Omental fat pad (tissue), 4 donors: Measurements from ENCODE around the gene CD3G. TPM values are rescaled to one million over a fixed set of nuclear protein-coding genes. Genes with fewer than 3 reads are reported as not detected.

Experiments used
- ATAC-seq: fragments of 150-250 bp; one replicate; pipeline ENCODE4 v1.9.1; 2016; ENCODE audit warnings: mild to moderate bottlenecking, moderate library complexity; ENCODE audit not compliant: low FRiP score
- DNase-seq: peaks from one replicate; pipeline ENCODE4 v3.0.0-alpha.2; 2019; ENCODE audit warnings: low spot score
- total RNA-seq, 4 donors: library from RNA; depleted of rRNA; stranded (reverse); fragments of >200 nt; gene quantifications; one replicate each; pipeline ENCODE4 v1.1.0, GENCODE V29; 2016
- TF ChIP-seq, protein P1 (sequence below), 3 donors: fragments of 450-650 bp; IDR thresholded peaks; one replicate each; pipeline ENCODE4 v1.5.1; 2016 to 2017; ENCODE audit warnings: antibody characterized with exemption in 3 of 3, mild to moderate bottlenecking in 3 of 3, moderate library complexity in 2 of 3

The CD3G gene
- total RNA-seq, 4 donors from 2014 or later: 1.0 to 2.1 (median 1.6) TPM

DNA sequence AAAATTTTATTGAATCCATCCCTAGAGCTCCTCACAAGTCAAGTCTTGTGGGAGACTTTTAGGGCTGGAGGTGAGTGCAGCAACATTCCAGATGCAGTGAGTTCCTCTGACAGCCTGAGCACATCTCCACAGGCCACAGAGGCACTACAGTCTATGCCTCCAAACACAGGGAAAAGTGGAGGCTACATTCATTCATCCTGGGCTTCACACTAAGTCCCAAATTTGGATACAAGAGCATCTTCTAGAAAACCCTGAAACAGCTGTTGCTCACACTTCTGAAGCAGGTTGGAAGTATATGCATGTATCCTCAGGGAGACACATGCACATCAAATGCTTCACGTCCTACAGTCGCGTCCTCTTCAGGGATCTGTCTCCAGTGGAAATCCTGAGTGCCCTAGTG, 2.9 kb upstream of the CD3G start:
- TF ChIP-seq, protein P1, sequence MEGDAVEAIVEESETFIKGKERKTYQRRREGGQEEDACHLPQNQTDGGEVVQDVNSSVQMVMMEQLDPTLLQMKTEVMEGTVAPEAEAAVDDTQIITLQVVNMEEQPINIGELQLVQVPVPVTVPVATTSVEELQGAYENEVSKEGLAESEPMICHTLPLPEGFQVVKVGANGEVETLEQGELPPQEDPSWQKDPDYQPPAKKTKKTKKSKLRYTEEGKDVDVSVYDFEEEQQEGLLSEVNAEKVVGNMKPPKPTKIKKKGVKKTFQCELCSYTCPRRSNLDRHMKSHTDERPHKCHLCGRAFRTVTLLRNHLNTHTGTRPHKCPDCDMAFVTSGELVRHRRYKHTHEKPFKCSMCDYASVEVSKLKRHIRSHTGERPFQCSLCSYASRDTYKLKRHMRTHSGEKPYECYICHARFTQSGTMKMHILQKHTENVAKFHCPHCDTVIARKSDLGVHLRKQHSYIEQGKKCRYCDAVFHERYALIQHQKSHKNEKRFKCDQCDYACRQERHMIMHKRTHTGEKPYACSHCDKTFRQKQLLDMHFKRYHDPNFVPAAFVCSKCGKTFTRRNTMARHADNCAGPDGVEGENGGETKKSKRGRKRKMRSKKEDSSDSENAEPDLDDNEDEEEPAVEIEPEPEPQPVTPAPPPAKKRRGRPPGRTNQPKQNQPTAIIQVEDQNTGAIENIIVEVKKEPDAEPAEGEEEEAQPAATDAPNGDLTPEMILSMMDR (IDR thresholded peaks at IDR 0.05): no peak
- no peak for ATAC-seq

DNA sequence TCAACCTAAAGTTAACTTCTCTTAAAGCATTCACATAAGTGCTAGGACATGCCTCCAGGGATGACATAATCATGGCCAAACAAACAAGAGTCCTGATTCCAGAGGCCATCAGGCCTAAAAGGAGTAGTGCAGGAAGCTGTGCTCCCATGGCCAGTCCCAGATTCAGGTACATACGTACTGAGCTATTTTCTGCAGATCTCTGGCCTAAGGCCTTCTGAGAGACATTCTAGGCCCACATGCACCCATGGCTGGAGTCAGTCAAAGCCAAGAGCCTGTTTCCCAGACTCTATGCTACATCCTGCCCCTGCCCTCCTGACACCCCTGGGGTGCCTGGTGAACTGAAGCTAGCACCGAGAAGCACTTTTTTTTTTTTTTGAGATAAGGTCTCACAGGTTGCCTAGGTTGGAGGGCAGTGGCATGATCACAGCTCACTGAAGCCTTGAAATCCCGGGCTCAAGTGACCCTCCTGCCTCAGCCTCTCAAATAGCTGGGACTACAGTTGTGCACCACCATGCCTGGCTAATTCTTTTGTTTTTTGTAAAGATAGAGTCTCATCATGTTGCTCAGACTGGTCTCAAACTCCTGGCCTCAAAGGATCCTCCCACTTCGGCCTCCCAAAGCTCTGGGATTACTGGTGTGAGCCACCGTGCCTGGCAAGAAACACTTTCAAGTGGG, 2.2 kb upstream of the CD3G start:
- TF ChIP-seq, protein P1 (IDR thresholded peaks at IDR 0.05): no peak
- no peak for DNase-seq
- ATAC-seq: no peak

More for the DNA sequence above, 2.9 kb upstream of the CD3G start:
- DNase-seq: no peak

DNA sequence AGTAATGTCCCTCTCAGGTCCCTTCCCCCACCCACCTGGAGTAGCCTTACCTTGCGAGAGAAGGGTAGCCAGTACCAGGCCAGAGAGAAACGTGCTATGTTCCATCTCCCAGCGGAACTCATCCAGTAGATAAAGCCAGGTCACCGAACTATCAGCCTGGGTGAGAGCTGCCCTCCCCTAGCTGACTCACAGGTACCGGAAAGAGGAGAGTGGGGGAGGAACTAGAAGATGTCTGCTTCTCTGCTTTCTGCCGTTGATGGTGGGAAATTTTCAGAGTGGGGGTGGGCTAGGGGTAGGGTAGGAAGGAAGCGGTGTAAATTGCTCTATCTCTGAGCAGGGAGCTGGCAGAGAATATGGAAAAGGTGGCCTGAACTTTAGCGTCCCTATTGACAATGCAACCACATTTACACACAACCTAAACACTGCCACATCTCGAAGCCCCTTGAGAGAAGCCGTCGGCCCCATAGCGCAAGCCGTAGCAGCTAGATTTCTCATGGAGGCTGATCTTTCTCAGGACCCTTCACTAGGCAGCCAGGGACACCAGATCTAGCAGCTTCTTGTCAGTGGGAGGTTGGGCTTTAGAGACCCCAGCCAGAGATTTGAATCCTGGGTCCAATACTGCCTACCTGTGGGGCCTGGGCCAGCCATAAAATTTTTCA, 1.5 kb upstream of the CD3G start, which contains the start of gene CD3D:
Gene CD3D, minus strand, starts transcription at position 203 of the 659 bp plus-strand sequence. Its CDS starts 98 bp downstream, at position 105.
- DNase-seq (no peak), ATAC-seq (no peak)
- TF ChIP-seq, protein P1 (IDR thresholded peaks at IDR 0.05): no peak

DNA sequence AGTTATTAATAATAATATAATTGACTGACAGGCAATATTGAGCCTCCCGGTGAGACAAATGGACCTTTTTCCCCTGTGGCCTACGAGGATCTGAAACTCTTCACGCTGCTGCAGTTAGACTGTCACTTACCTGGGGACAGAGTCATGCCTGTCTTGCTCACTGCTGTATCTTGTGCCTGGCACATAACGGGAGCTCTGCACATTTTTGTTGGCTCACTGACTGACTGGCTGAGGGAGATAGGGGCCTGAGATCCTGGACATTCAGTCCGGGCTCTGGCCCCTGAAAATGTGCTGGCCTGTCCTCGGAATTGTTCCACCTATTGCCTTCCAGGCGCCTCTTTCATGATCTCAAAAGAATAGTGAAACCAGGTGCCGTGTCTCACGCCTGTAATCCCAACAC, 896 bp upstream of the CD3G start:
- TF ChIP-seq, protein P1 (IDR thresholded peaks at IDR 0.05): no peak
- ATAC-seq (no peak), DNase-seq (no peak)

DNA sequence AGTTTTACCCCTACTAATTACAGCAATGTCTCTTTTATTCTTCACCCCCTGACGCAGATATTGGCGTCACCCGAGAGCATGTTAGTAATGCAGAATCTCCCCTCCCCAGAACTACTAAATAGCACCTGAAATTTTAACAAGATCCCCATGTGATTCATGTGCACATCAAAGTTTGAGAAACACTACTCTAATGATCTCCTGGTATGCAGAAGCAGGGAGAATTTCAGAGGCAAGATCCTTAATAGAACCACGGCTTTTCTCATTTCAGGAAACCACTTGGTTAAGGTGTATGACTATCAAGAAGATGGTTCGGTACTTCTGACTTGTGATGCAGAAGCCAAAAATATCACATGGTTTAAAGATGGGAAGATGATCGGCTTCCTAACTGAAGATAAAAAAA, 5.3 kb downstream of the CD3G start:
- DNase-seq: no peak
- ATAC-seq: no peak
- TF ChIP-seq, protein P1 (IDR thresholded peaks at IDR 0.05): no peak

DNA sequence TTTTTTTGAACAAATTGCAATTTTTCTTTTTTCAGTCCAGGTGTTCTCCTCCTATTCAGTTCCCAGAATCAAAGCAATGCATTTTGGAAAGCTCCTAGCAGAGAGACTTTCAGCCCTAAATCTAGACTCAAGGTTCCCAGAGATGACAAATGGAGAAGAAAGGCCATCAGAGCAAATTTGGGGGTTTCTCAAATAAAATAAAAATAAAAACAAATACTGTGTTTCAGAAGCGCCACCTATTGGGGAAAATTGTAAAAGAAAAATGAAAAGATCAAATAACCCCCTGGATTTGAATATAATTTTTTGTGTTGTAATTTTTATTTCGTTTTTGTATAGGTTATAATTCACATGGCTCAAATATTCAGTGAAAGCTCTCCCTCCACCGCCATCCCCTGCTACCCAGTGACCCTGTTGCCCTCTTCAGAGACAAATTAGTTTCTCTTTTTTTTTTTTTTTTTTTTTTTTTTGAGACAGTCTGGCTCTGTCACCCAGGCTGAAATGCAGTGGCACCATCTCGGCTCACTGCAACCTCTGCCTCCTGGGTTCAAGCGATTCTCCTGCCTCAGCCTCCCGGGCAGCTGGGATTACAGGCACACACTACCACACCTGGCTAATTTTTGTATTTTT, 9.1 kb downstream of the CD3G start:
- ATAC-seq (no peak), DNase-seq (no peak)
- TF ChIP-seq, protein P1 (IDR thresholded peaks at IDR 0.05): no peak
